HG03558 (cell line): ENCODE measurements around the gene CYP39A1.
"Not testable (repeated sequence)": the region's sequence is repeated elsewhere in the genome, so short reads cannot be mapped to it uniquely, and the experiment has no call there.

Experiments used
- ATAC-seq: cut with Tn5 transposase; IDR thresholded peaks from one replicate; pipeline ENCODE4 v1.9.1; 2021; ENCODE audit warnings: moderate number of reproducible peaks; ENCODE audit not compliant: unreplicated experiment; ENCODE audit errors: extremely low read depth

CYP39A1 gene

GRCh38 chr6:46651816-46652215 lies 802 bp downstream of the CYP39A1 start:
- no peak for ATAC-seq

- no peak for ATAC-seq
Observed at GRCh38 chr6:46651006-46651405, 1.6 kb downstream of the CYP39A1 start.

GRCh38 chr6:46648869-46649492 lies 3.6 kb downstream of the CYP39A1 start:
- no peak for ATAC-seq

- not testable (repeated sequence) for ATAC-seq
Observed at GRCh38 chr6:46648108-46648507, 4.5 kb downstream of the CYP39A1 start.

- ATAC-seq: no peak
Observed at GRCh38 chr6:46645265-46645664, 7.4 kb downstream of the CYP39A1 start.

- ATAC-seq: no peak
Observed at GRCh38 chr6:46642928-46643751, 9.5 kb downstream of the CYP39A1 start.

- no peak for ATAC-seq
Observed at GRCh38 chr6:46638650-46639049, 14.0 kb downstream of the CYP39A1 start.

GRCh38 chr6:46637933-46638332 lies 14.7 kb downstream of the CYP39A1 start:
- ATAC-seq: no peak

- no peak for ATAC-seq
Observed at GRCh38 chr6:46637145-46637544, 15.5 kb downstream of the CYP39A1 start.

GRCh38 chr6:46635462-46635861 lies 17.2 kb downstream of the CYP39A1 start:
- ATAC-seq: no peak

- no peak for ATAC-seq
Observed at GRCh38 chr6:46632053-46632452, 20.6 kb downstream of the CYP39A1 start.

GRCh38 chr6:46629691-46630090 lies 22.9 kb downstream of the CYP39A1 start:
- no peak for ATAC-seq

- ATAC-seq: no peak
Observed at GRCh38 chr6:46628976-46629375, 23.6 kb downstream of the CYP39A1 start.

GRCh38 chr6:46628498-46628897 lies 24.1 kb downstream of the CYP39A1 start:
- ATAC-seq: no peak

- ATAC-seq: no peak
Observed at GRCh38 chr6:46626976-46627375, 25.6 kb downstream of the CYP39A1 start.

- ATAC-seq: no peak
Observed at GRCh38 chr6:46626228-46626909, 26.2 kb downstream of the CYP39A1 start.

GRCh38 chr6:46618726-46619125 lies 33.9 kb downstream of the CYP39A1 start:
- ATAC-seq: no peak

- no peak for ATAC-seq
Observed at GRCh38 chr6:46612645-46613044, 40.0 kb downstream of the CYP39A1 start.

- ATAC-seq: no peak
Observed at GRCh38 chr6:46610862-46611553, 41.6 kb downstream of the CYP39A1 start.

GRCh38 chr6:46606338-46606737 lies 46.3 kb downstream of the CYP39A1 start:
- no peak for ATAC-seq
